Activated CD4-positive, alpha-beta T cell treated with anti-CD3 and anti-CD28 coated beads, Interleukin-2, Interleukin-6, amounts not matched to agents 100 ng/mL and 50 ng/mL, durations not matched to agents 16 hours and 8 hours (primary cell): ENCODE data around the gene HSH2D.
"Not testable (repeated sequence)": the region's sequence is repeated elsewhere in the genome, so short reads cannot be mapped to it uniquely, and the experiment has no call there.

Experiments
- DNase-seq: peaks from one replicate; pipeline ENCODE4 v3.0.0-alpha.2; 2020

Gene HSH2D

GRCh38 chr19:16159655-16160054 is 16.2 kb downstream of the HSH2D start:
- DNase-seq = no peak

GRCh38 chr19:16160445-16160942 is 17.0 kb downstream of the HSH2D start:
- no peak for DNase-seq

- peak; percentile 74 for DNase-seq
Measured at GRCh38 chr19:16160943-16161560, 17.6 kb downstream of the HSH2D start.

- DNase-seq = peak; percentile 43
Measured at GRCh38 chr19:16161840-16162239, 18.4 kb downstream of the HSH2D start.

DNA sequence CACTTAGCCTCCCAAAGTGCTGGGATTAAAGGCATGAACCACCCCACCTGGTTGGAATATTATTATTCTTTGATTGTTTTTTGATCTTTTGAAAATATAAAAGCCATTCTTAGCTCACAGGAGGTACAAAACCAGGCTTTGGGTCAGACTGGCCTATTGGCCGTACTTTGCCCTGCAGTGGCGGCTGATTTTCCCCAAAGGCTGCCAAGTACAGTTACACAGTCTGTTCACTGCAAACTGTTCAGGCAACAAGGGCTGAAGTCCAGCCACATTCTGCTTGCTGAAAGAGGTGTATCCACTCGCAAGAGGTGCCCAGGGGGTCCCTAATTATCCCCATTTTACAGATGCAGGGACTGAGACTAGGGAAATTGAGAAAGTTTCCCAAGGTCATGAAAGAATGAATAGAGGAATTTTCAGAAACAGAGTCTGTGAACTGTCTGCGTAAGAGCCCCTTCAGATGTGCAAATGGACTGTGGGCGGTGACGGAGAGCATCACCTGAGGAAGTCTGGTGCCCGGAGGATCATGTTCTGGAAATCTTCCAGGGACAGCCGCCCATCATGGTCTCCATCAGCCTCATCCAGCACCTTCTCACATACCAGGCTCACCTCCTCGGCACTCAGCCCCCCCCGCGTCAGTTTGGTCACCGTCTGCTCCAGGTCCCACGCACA is 20.9 kb downstream of the HSH2D start:
- no peak for DNase-seq

GRCh38 chr19:16166417-16166816 is 22.9 kb downstream of the HSH2D start:
- no peak for DNase-seq

DNA sequence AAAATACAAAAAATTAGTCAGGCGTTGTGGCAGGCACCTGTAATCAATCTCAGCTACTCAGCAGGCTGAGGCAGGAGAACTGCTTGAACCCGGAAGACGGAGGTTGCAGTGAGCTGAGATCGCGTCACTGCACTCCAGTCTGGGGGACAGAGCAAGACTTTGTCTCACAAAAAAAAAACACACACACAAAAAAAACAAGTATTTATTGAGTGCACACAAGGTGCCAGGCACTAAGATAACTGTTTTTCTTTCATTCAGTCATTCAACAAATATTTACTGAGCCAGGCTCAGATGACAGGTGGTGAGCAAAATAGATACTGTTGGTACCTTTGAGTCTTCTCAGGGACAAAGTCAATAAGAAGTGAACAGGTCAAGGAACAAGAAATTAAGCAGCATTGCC is 23.6 kb downstream of the HSH2D start:
- no peak for DNase-seq

DNA sequence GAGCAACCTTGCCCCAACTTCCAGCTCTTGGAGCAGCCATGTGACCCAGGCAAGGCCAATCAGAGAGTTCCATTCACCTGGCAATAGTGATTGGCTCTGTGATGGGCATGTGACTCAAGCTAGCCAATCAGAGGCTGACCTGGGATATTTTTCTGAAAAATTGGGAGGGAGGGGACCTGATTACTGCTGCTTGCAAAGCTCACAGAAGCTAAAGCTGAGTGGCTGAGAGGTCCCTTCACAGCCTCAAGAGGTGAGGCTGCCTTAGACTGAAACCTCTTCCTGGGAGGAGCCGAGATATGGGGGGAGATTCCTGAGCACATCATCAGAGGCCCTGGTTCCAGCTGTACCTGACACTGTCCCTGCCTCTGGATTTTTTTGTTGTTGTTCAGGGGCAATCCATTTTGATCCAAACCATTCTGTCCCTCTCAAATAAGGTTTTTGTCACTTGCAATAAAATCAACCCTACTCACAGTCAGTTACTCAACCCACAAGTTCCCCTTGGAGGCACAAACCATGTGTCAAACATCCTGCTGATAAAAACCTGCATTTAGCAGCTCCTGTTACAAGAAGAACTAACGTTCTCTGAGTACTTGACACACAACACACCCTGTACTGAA is 25.1 kb downstream of the HSH2D start:
- peak; percentile 34 for DNase-seq

- no peak for DNase-seq
Measured at GRCh38 chr19:16170134-16170533, 26.6 kb downstream of the HSH2D start.

GRCh38 chr19:16175954-16176353 is 32.5 kb downstream of the HSH2D start:
- no peak for DNase-seq

DNA sequence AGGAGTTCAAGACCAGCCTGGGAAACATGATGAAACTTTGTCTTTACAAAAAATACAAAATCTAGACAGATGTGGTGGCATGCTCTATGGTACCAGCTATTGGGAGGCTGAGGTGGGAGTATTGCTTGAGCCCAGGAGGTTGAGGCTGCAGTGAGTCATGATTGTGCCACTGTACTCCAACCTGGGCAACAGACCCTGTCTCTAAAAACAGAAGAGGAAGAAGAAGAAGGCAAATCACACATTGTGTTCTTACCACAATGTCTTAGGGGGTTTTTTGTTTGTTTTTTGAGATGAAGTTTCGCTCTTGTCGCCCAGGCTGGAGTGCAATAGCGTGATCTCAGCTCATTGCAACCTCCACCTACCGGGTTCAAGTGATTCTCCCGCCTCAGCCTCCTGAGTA is 35.4 kb downstream of the HSH2D start:
- DNase-seq = not testable (repeated sequence)

- DNase-seq = no peak
Measured at GRCh38 chr19:16180611-16181010, 37.1 kb downstream of the HSH2D start.

DNA sequence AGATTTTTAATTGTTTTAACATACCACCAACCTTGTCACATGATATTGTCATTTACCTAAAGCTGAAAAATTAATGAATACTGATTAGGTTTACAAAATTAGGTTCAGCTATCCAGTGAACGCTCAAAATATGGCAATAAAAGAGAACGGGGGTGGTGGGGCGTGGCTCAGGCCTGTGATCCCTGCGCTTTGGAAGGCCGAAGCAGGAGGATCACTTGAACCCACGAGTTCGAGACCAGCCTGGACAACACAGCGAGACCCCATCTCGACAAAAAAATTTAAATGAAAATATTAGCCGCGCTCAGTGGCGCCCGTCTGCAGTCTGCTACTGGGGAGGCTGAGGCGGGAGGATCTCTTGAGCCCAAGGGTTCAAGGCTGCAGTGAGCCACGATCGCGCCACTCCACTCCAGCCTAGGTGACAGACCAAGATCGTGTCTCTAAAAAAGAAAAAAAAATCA is 41.2 kb downstream of the HSH2D start:
- no peak for DNase-seq

- DNase-seq = peak; percentile 100
Measured at GRCh38 chr19:16185123-16185767, 41.8 kb downstream of the HSH2D start, which contains the start of gene FAM32A. TSS of gene FAM32A (plus strand) at chr19:16185410. CDS start at chr19:16185443, 33 bp downstream.

GRCh38 chr19:16185768-16186123 is 42.3 kb downstream of the HSH2D start:
- peak; percentile 44 for DNase-seq

DNA sequence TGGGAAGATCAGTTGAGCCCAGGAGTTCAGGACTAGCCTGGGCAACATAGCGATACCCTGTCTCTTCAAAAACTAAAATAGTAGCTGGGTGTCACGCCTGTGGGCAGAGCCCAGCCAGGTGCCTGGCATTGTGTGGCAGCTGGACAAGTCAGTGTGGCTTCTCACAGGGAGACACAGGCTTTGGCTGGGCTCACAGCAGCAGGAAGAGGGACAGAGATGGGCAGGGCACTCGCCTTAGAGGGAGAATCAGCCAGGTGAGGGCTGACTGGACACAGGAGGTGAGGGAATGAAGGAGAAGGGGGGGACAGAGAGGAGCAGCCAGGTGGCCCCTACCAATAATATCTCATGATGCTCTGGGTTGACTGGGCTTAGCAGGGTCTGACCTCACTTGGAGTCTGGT is 45.0 kb downstream of the HSH2D start:
- DNase-seq = no peak

- no peak for DNase-seq
Measured at GRCh38 chr19:16190198-16190597, 46.7 kb downstream of the HSH2D start.

GRCh38 chr19:16190736-16191135 is 47.3 kb downstream of the HSH2D start:
- DNase-seq = no peak

DNA sequence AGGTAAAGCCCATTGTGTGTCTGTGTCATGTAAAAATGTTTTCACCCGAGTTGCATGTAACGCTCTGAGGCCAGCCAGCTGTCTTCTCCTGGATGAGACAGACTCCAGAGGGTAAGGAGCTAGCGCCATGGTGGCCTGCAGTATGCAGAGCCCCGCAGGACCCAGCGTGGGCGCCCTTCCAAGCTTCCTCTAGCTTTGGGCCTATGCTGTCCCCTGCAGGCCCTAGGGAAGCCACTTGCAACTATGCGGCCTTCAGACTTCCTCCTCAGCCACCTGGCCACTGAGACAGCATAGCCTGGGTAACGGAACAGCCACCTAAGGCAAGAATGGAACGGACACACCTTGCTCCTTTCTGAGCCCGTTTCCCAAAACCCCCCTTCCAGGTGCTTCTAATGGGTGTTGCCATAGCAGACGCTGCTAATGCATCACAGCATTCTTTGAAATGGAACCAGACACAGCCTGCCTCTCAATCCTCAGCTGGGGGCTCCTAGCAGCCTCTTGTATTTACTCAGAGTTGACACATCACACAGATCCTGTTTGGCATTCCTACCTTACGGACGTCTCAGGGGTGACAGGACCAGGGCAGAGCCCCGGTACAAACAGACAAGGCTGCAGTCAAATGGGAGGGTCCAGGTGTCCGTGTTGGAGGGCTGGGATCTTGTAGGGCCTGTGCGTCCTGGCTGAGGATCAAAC is 47.9 kb downstream of the HSH2D start:
- DNase-seq = no peak

GRCh38 chr19:16193466-16193865 is 50.0 kb downstream of the HSH2D start:
- DNase-seq = no peak

DNA sequence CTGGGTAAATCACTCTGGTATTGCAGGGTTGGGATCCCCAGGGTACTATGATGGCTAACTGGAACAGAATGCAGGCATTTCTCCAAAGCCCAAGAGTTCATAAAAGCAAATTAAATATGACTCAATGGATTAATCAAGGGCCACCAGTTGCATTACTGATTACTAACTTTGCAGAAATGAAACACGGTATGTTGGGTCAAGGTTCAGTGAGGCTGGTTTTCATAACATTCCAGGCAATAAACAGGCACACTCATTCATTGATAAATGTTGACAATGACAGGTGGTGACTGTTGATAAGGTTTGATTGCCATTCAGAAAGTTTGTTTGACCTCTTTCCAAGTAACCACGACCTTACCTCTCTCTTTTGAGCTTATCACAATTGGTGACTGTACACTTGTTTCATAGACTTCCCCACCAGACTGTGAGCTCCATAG is 53.7 kb downstream of the HSH2D start:
- no peak for DNase-seq

GRCh38 chr19:16197622-16198369 is 54.3 kb downstream of the HSH2D start, which contains the start of gene AP1M1:
TSS of gene AP1M1 (plus strand) at chr19:16197911. CDS start at chr19:16198027, 116 bp downstream.
- peak; percentile 100 for DNase-seq
